GM18861 (cell line): Measurements from ENCODE around the gene CYLD.

Source experiments
- ATAC-seq: cut with Tn5 transposase; IDR thresholded peaks from one replicate; pipeline ENCODE4 v1.9.1; 2021; ENCODE audit not compliant: unreplicated experiment

The CYLD gene

GRCh38 chr16:50841081-50841886 is 99.4 kb downstream of the CYLD start:
- ATAC-seq, result no peak

GRCh38 chr16:50842013-50842505 is 100.2 kb downstream of the CYLD start:
- ATAC-seq, result no peak

- ATAC-seq, result no peak
Measured at GRCh38 chr16:50842589-50842988, 100.7 kb downstream of the CYLD start.

- ATAC-seq, result no peak
Measured at GRCh38 chr16:50844840-50845239, 103.0 kb downstream of the CYLD start.

- ATAC-seq, result no peak
Measured at GRCh38 chr16:50845296-50845695, 103.4 kb downstream of the CYLD start.

- no peak for ATAC-seq
Measured at GRCh38 chr16:50846511-50846910, 104.6 kb downstream of the CYLD start.

GRCh38 chr16:50847166-50847565 is 105.3 kb downstream of the CYLD start:
- ATAC-seq, result no peak

GRCh38 chr16:50848755-50849514 is 107.0 kb downstream of the CYLD start:
- ATAC-seq, result no peak
